ENCODE measurements around the gene MYO16.
"Not testable (repeated sequence)": the region's sequence is repeated elsewhere in the genome, so short reads cannot be mapped to it uniquely, and the experiment has no call there.

MYO16 gene

GRCh38 chr13:108742701-108743451, 113.5 kb downstream of the MYO16 start:
- no peak for DNase-seq (ENCODE audit: low read depth in 2 of 2)

GRCh38 chr13:108743522-108743921, 114.1 kb downstream of the MYO16 start:
- no peak for DNase-seq (ENCODE audit: low read depth in 2 of 2)

GRCh38 chr13:108747843-108748242, 118.4 kb downstream of the MYO16 start:
- no peak for DNase-seq (ENCODE audit: low read depth in 2 of 2)

GRCh38 chr13:108752276-108752675, 122.9 kb downstream of the MYO16 start:
- DNase-seq (ENCODE audit: low read depth in 2 of 2), result no peak

GRCh38 chr13:108755083-108755482, 125.7 kb downstream of the MYO16 start:
- no peak for DNase-seq (ENCODE audit: low read depth in 2 of 2)

GRCh38 chr13:108760129-108760528, 130.7 kb downstream of the MYO16 start:
- no peak for DNase-seq (ENCODE audit: low read depth in 2 of 2)

- no peak for DNase-seq (ENCODE audit: low read depth in 2 of 2)
Observed at GRCh38 chr13:108760541-108760940, 131.1 kb downstream of the MYO16 start.

- DNase-seq (ENCODE audit: low read depth in 2 of 2), result no peak
Observed at GRCh38 chr13:108768035-108768434, 138.6 kb downstream of the MYO16 start.

- DNase-seq (ENCODE audit: low read depth in 2 of 2), result no peak
Observed at GRCh38 chr13:108769213-108770070, 140.0 kb downstream of the MYO16 start.

GRCh38 chr13:108775597-108775996, 146.2 kb downstream of the MYO16 start:
- no peak for DNase-seq (ENCODE audit: low read depth in 2 of 2)

GRCh38 chr13:108776650-108777049, 147.2 kb downstream of the MYO16 start:
- DNase-seq (ENCODE audit: low read depth in 2 of 2), result no peak

GRCh38 chr13:108777421-108778420, 148.3 kb downstream of the MYO16 start:
- peak; percentile 56 to 62 for DNase-seq (ENCODE audit: low read depth in 2 of 2)

GRCh38 chr13:108779308-108779707, 149.9 kb downstream of the MYO16 start:
- no peak for DNase-seq (ENCODE audit: low read depth in 2 of 2)

GRCh38 chr13:108780706-108781105, 151.3 kb downstream of the MYO16 start:
- no peak for DNase-seq (ENCODE audit: low read depth in 2 of 2)

- no peak for DNase-seq (ENCODE audit: low read depth in 2 of 2)
Observed at GRCh38 chr13:108781312-108781711, 151.9 kb downstream of the MYO16 start.

GRCh38 chr13:108782480-108782879, 153.1 kb downstream of the MYO16 start:
- not testable (repeated sequence) for DNase-seq (ENCODE audit: low read depth in 2 of 2)

- DNase-seq (ENCODE audit: low read depth in 2 of 2), result no peak
Observed at GRCh38 chr13:108785844-108786243, 156.4 kb downstream of the MYO16 start.

GRCh38 chr13:108786456-108787200, 157.2 kb downstream of the MYO16 start:
- no peak for DNase-seq (ENCODE audit: low read depth in 2 of 2)

- no peak for DNase-seq (ENCODE audit: low read depth in 2 of 2)
Observed at GRCh38 chr13:108787700-108788414, 158.4 kb downstream of the MYO16 start.

- no peak for DNase-seq (ENCODE audit: low read depth in 2 of 2)
Observed at GRCh38 chr13:108789476-108789875, 160.1 kb downstream of the MYO16 start.

Measured in fibroblast of skin of left biceps (primary cell).